Ecto neural progenitor cell (in vitro differentiated cells): Measurements from ENCODE around the gene SORCS2.

Experiments
- DNase-seq: peaks from one replicate; pipeline ENCODE4 v3.0.0-alpha.2; 2018; ENCODE audit warnings: low spot score

Gene SORCS2

DNA sequence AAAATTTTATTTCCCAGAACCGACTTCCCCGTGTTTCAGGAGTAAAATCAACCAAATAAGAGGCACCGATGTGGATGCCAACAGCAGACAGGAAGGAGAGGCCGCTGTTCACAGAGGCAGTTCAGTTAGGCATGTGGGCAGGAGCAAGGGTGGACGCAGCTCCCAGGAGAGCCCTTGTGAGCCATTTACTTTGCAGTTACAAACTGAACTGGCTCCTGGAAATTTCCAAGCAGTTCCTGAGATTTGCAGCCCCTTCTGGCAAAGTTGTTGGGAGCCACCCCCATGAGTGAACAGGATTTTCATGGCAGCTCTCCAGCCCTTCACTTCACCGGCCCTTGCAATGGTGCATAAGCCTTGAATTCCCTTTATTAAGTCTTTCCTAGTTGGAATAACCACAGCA, 558.2 kb downstream of the SORCS2 start:
- DNase-seq: no peak

GRCh38 chr4:7750972-7751371, 558.6 kb downstream of the SORCS2 start:
- DNase-seq: no peak

- no peak for DNase-seq
Observed at GRCh38 chr4:7752649-7753048, 560.3 kb downstream of the SORCS2 start.

- DNase-seq: no peak
Observed at GRCh38 chr4:7753271-7753670, 560.9 kb downstream of the SORCS2 start.

DNA sequence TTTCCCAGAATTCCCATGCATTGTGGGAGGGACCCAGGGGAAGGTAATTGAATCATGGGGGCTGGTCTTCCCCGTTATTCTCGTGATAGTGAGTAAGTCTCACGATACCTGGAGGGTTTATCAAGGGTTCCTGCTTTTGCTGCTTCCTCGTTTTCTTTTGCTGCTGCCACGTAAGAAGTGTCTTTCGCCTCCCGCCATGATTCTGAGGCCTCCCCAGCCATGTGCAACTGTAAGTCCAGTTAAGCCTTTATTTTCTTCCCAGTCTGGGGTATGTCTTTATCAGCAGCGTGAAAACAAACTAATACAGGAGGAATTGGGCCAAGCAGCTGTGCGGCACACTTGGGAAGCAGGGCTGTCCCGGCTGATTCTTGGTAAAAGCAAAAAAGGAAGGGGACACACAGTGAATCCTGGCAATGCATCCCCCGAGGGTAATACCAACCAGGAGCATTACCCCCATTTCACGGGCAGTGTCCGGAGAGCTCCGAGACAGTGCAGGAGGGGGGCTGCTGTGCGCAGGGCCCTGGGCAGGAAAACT, 561.7 kb downstream of the SORCS2 start:
- no peak for DNase-seq

DNA sequence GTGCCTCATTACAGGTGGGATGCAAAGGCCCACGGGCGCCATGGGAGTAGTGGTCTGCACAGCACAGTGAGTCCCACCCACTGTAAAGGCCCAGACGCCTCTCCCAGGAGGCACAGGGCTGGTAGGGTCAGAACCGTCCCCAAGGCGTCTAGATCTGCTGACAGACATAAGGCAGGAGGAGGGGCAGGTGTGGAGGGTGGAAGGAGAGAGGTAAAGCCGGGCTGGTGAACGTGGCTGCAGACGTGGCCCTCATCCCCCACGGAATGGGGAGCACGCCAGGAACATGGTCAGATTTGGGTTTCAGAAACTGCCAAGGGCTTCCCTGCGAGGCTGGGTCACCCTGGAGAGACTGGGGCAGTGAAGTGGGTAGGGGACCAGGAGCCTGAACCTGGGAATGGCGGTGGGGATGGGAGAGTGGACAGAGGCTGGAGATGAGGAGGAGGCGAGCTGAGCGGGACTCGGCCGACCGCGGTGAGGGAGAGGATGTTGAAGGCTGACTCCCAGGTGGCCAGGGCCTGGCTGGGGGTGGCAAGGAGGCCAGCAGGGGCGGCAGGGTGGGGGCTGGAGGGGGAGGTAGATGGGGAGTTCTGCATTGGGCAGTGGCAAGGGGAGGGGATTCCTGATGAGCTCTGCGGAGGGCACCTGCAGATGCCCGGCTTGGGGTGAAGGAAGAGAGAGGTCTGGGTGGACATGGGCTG, 562.4 kb downstream of the SORCS2 start:
- DNase-seq: no peak

DNA sequence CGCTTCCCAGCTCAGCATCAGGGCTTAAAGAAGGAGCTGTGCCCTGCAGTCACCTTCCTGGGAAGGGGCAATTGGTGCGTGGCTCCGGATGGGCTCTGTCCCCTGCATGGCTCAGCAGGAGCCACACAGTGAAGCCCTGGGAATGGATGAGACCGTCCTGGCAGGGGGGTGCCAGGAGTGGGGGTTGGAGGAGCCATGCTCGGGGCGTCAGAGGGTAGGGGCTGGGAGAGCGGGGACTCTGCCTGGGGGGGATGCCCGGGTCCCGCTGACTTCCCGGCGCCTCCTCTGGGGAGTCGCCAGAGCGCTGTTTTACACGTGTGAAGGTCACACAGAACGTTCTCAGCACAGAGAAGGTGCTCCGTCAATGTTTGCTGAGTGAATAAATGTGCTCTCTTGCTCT, 563.2 kb downstream of the SORCS2 start:
- no peak for DNase-seq

DNA sequence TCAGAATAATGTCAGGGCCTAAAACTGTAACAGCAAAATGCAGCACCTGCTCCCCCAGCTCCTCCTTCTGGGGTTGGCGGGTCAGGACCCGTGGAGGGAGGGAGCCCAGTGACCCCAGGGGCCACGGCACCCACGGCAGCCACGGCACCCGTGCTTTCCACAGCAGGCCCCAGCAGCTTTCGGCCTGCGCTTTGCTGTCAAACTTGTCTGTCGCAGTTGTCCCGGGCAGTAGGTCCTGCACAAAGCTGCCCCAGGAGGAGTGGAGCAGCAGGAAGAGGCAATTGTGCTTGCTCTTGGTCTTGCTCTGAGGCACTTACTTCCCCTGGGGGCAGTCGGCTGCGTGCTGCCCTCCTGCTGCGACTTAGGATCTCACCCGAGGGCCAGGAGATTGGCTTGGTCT, 563.7 kb downstream of the SORCS2 start:
- no peak for DNase-seq

DNA sequence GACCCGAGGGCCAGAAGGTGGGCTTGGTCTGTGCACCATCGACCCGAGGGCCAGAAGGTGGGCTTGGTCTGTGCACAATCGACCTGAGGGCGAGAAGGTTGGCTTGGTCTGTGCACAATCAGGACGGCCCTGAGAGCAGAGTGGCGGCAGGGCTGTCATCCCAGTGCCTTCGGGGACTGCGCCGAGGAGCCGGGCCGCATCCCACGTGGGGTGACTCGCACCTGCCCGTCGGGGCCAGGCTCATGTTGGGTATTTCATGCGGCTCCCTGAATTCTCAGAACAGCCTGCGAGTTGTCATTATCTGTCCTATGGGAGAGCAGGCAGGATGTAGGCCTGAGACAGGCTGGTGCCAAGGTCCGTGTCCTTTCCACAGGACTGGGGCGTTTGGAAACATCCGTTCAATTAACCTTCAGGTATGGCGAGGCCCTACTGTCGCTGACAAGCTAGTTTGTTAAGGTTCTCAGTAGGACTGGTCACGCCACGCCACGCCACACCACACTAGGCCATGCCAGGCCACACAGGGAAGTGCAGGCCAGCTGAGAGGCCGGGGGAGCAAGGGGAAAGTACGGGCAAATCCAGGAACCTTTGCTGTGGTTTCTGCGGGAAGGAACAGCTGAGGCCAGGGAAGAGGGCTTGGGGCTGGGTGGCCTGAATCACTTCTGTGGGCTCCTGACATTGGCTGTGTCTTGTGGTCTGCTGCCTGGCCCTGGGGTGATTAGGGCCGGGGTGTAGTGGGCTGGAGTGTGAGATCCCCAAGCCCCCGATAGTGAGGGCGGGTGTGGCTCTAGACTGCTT, 564.4 kb downstream of the SORCS2 start:
- no peak for DNase-seq

- DNase-seq: no peak
Observed at GRCh38 chr4:7757501-7758471, 565.4 kb downstream of the SORCS2 start.

GRCh38 chr4:7758476-7758875, 566.1 kb downstream of the SORCS2 start:
- DNase-seq: no peak

DNA sequence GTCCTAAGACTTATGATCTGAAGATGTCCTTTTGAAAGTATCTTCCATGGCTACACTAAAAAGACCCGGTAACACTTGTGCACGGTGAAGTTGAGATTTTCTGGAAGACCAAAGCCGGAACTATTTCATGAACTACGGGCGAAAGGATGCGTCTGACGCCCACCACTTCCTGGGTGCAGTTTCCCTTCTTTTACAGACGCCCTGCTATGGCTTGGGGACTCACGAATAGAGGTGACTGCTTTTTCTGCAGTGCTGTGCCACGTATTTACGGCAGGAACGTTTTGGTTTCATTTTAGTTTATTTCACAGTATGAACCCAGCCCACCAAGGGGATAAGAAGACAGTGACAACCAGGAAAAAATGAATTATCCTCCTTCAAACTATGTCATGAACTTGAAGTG, 566.9 kb downstream of the SORCS2 start:
- no peak for DNase-seq

- DNase-seq: no peak
Observed at GRCh38 chr4:7759635-7760034, 567.3 kb downstream of the SORCS2 start.

DNA sequence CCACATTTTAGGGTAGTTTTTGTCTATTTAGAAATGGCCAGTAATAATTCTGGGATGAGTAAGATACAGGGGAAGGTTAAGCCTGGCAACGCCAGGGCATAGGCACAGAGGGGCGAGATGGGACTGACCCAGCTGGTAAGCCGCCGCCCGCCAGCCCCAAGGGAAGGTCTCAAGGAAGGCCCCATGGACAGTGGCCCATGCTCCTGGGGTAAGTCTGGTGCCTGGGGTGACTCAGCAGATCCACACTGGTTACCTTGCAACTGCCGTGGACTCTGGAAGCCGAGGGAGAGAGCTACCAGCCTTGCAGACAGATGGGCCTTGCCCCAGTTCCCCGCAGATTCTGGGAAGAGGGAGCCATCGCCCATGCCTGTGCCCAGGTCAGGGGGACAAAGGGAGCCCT, 567.9 kb downstream of the SORCS2 start:
- no peak for DNase-seq

- DNase-seq: no peak
Observed at GRCh38 chr4:7760706-7761105, 568.4 kb downstream of the SORCS2 start.

DNA sequence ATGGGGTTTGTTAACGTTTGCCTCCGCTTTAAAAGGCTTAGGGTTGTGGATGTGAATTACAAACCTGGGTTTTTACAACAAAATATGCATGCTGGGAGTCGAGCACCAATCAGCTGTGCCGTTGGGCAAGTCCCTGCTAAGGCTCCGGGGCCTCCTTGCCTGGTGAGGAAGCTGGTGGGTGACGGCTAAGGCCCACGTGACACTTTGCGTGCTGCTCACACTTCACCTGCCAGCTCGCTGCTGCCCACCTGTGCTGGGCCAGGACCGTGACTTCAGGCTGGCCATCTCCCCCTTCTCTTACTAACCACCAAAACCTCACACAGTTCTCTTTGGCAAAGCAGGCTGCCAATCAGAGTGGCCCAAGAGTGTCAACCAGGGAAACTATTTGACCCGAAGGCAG, 569.0 kb downstream of the SORCS2 start:
- no peak for DNase-seq

GRCh38 chr4:7761720-7762119, 569.4 kb downstream of the SORCS2 start:
- peak; percentile 86 for DNase-seq

DNA sequence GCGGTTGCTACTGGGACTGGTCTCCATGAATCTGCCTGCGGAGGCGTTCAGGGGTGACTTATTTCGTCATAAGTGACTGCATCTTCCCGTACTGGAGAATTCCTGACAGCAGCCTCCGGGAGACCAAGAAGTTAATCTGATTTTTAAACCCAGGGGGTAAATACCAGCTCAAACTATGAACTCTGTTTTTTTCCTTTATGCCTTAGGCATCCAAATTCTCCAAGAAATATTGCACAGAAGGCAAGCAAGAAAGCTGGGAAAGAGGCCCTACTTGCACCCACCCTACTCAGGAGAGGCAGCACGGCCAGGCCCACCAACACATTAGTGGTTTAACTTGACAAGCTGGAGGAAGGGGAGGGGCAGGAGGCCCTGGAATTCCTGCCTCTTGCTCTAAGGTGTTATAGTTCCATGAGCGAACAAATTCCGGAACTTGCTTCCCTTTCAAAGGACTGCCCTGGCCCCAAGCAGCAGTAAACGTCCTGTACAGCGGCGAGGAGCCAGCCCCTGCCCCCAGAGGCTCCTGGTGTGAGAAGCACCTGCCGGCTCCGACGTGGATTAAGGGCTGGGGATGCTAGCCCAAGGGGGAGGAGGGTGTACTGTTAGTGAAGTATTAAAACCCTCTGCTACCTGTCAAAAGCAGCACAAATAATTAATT, 570.2 kb downstream of the SORCS2 start:
- DNase-seq: no peak

DNA sequence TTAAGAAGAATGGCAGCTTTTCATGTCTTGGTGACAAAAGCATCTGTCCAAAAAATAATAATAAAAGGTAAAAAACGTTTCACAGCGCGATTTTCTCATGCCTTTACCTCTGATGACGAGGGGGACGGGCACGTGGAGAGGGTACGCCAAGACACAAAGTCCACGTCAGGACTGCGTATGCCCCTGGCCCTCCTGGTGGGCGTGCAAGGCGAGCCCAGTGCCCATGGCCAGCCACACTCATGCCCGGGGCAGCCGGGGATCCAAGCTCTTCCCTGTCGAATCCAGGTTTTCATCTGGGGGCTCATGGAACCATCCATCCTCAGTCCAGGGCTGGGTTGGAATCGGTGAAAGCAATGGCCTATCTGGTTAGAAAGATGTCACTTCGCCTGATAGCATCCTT, 570.8 kb downstream of the SORCS2 start:
- DNase-seq: no peak

- no peak for DNase-seq
Observed at GRCh38 chr4:7763788-7764187, 571.5 kb downstream of the SORCS2 start.

- no peak for DNase-seq
Observed at GRCh38 chr4:7764466-7764865, 572.1 kb downstream of the SORCS2 start.

GRCh38 chr4:7765666-7766065, 573.3 kb downstream of the SORCS2 start:
- DNase-seq: no peak
